Eye (tissue), 1 donor: ENCODE results near the gene PLA2G15.
"Not testable (repeated sequence)": the region's sequence is repeated elsewhere in the genome, so short reads cannot be mapped to it uniquely, and the experiment has no call there.

ENCODE experiments used
- DNase-seq: peaks from one replicate; pipeline ENCODE4 v3.0.0-alpha.2; 2015

The PLA2G15 gene

DNA sequence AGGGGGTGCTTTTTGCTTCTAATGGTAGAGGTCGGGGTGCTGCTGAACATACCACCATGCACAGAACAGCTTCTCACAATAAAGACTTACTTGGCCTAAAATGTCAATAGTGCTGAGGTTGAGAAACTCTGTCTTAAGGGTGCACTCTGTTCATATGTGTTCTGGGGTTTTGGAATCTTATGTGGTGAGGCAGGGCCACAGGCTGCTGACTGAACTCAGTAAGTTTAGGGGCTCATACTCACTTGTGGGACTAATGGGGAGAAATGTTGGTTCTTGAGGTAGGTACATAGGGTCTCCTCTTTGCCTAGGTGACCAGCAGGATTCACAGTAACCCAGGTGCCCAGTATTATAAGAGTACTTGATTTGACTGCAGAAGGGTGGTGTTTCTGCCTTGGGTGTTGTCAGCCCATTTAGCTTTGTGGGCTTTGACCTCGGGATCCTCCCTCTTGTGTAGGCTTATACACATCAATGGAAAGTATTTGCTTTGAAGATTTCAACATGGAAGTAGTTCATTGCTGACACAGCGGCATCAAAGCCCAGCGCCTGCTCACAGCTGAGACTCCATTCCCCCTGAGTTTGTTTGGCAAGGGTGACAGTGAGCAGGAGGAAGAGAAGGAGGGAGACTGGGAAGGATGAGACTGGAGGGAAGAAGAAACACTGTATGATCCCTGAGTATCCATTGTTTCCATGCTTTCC, 36.3 kb downstream of the PLA2G15 start:
- DNase-seq: no peak

DNA sequence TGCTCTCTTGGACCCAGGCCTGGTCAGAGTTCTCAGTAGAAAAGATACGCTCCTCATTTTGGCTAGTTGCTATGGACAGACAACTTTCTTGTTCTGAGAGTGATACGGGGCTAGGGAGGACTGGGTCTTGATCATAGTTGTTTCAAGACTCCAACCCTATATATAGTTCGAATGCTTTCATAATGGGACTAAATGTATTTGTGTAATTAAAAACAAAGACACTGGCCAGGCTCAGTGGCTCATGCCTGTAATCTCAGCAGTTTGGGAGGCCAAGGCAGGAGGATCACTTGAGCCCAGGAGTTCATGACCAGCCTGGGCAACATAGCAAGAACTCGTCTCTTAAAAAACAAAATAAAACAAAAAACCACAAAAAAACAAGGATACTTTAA, 36.9 kb downstream of the PLA2G15 start:
- no peak for DNase-seq

DNA sequence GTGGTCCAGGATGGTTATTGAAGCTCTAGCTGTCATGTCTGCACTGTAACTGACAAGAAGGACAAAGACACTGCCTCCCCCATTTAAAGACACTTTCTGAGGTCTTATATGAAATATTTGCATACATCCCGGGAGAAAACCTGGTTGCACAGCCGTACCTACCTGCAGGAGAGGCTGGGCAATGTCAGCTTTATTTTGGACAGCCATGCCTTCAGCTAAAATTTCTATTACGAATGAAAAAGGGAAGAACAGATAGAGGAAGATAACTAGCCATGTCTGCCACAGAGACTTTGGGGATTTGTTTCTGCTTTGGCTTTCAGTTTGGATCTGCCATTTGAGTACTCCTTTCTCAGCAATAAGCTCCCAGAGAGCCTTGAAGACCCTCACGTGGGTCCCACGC, 38.2 kb downstream of the PLA2G15 start:
- no peak for DNase-seq

DNA sequence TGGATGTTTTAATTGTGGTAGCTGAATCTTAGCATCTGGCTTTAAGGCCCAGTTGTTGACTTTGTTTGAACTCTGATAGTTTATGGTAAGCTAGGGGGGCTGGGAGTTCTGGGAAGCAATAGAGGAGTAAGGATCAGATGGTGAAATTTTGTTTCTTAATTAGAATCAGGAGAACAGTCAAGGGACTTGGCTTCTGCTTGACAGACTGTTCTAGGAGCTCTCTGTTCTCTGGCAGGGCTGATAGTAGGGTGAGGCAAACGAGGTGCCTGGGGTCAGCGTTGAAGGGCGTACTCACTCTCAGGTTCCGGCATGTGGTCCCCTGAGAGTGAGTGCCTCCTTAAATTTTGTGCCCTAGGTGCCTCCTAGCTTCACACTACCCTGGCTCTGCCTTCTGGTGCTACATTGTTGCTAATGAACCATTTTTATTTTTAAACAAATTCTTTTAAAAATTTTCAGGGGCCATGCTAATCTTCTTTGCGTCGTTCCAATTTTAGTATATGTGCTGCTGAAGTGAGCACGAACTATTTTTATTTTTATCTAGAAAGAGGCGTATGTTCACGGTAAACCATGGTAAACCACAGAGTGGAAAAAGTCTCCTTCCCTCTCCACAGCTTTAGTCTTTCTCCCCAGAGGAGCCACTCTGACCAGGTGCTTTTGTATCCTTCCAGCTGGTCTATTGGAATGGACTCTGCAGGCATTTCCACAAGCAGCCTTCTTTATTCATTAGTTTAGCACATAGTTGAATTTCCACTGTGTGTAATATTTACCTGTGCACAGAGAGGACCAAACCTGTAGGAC, 38.8 kb downstream of the PLA2G15 start:
- no peak for DNase-seq

DNA sequence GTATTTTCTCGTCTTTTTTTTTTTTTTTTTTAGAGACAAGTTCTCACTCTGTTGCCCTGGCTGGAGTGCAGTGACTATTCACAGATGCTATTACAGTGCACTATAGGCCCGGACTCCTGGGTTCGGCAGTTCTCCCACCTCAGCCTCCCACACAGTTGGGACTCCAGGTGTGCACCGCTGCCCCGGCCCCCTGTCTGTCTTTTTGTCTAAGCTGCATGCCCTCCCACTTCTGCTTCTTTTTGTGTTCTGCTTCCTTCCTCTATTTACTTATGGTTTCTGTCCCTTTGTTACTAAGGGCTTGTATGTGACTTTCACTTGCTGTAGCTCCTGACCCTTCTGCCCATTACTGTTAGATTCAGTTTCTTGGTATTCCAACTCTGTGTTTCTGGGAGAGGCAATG, 39.7 kb downstream of the PLA2G15 start:
- no peak for DNase-seq

DNA sequence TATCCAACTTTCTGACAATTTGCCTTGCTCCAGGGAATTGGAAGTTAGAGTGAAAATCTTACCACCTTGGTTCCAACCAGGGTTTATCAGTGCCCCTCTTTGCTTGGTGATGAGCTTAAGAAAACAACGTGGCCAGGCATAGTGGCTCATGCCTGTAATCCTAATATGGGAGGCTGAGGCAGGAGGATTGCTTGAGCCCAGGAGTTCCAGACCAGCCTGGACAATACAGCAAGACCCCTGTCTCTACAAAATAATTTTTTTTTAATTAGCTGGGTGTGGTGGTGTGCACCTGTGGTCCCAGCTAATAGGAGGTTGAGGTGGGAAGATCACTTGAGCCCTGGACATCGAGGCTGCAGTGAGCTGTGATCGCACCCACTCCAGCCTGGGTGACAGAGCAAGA, 40.5 kb downstream of the PLA2G15 start:
- no peak for DNase-seq

DNA sequence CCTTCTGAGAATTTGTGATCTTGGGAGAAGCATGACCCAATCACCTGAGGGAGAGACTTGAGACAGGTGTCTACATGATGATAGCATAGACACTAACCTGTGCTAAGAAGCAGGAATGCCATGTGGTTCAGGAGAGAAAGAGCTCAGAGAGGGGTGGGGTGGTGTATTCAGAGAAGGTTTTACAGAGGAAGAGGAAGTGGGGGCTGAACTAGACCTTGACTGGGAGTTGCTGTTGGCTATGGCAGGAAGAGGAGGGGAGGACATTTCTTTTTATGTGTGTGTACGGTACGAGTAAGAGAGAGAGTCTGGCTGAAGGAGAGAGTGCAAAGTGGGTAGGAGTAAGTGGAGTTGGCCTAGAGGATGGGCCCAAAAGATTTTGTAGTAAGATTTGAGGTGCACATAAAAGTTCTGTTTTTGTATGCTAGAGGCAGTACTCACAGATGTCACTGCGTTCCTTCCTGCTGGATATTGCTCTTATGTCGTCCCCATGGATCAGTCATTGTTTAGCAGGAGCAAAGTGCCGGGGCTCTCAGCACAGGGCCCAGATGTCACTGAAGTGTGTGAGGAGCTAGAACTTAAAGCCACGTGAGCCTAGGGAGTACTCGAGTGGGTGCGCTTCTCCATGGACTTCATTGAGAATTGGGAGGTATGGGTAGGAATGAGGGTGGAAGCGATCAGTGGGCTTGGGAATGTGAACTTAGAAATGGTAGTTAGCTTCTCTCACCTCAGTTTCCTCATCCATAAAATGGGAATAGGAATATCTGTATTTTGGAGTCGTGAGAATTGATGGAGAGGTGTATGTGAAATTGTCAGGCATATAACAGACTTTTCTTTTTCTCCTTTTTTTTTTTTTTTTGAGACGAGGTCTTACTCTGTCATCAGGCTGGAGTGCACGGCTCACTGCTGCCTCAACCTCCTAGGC, 41.2 kb downstream of the PLA2G15 start:
- no peak for DNase-seq

DNA sequence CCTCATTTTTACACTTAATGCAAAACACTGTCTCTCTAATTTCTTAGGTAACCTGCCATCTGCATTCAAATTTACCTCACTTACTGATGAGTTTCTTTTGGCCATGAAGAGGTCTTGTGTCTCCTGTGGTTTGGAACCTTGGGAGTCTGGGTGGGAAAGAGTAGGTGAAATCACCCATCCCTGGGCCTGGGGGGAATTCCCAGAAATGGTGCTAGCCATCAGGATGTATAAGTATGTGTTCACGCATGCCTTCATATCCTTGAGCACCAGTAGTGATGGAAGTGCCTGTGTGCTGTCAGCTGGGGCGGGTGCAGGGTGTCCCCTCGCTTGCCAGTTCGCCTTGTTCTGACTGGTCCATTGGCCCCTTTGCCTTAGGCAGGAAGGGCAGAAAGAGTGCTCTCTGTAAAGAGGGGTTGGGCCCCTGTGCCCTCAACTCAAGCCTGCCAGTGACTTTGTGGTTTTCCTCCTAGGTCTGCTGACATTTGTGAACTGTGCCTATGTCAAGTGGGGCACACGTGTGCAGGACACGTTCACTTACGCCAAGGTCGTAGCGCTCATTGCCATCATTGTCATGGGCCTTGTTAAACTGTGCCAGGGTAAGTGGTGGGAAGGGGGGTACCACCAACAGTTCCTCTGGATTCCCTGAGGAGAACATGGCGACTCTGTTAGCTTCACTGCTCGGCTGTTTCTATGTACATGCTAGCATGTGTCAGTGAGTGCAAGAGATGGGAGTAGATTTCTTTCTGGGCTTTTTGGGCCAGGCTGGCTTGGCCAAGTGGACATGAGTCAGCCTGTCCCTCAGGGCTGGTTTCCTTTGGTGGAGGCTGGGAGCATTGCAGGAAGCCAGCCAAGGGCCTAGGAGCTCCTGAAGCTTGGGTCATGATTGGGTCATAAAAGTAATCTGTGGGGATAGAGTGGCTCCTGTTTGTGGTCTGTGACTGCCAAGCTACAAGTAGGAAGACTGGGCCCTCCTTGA, 42.4 kb downstream of the PLA2G15 start:
- no peak for DNase-seq

DNA sequence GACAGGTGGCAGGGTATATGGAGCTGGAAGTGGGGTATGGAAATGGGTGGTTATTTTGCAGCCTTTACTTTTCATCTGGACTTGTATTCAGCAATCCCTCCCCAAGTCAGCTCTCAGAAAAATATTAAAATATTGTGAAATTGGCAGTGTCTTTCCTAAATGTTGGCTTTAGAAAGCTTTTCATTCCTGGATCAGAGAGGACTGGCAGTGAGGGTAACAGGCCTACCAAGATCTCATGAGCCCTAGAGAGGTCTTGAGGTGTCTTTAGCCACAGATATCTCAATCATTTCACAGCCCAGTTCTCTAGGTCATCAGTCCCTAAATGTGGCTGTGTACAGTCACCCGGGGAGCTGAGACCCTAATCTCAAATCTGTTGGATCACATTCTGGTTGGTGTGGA, 43.1 kb downstream of the PLA2G15 start:
- no peak for DNase-seq

DNA sequence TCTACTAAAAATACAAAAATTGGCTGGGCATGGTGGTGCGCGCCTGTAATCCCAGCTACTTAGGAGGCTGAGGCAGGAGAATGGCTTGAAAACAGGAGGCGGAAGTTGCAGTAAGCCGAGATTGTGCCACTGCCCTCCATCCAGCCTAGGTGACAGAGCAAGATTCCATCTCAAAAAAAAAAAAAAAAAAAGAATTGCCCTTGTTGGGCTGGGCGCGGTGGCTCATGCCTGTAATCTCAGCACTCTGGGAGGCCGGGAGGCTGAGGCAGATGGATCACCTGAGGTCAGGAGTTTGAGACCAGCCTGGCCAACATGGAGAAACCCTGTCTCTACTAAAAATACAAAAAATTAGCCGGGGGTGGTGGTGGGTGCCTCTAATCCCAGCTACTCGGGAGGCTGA, 43.6 kb downstream of the PLA2G15 start:
- not testable (repeated sequence) for DNase-seq

DNA sequence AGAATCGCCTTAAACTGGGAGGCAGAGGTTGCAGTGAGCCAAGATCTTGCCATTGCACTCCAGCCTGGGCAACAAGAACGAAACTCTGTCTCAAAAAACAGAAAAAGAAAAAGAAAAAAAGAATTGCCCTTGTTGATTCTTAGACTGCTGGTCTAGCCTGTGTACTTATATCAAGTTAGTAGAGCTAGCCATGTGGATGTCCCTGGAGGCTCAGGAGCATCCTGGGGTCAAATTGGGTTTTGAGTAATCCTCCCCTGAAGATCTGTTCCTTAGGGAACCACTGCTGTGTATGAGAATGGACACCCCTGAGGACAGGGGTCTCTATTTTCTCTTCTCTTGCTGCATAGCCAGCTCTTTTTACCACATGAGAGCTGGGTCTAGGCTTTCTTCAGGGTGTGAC, 44.0 kb downstream of the PLA2G15 start:
- DNase-seq: no peak

DNA sequence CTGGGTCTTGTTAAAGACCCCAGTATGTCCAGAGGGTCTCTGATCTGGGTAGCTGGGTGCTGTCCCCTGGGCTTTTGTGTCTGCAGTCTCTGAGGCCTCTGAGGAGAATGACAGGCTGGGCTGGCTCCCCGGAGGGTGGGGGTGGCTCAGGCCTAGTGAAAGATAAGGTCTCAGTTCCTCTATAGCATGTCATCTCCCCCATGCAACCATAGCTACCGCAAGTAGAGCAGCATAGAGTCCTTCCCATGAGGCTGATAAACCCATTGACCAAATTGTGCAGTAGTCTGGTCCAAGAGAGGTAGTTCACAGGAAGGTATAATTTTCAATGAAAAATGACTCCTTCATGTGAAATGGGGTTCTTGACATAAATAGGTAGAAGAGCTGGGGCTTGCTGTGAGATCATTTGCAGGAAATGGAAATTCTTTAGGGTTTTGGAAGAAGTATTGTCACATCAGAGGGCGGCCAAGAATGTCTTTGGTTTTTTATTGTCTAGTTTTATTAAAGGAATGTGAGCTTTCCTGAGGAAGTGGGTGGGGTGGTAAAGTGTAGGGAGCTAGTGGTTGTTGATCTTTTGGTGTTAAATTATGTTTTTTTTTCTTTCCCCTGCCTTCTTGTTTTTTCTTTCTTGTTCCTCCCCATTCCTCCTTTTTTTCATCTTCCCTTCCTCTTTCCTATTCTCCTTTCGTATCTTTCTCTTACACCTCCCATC, 44.6 kb downstream of the PLA2G15 start:
- DNase-seq: no peak

DNA sequence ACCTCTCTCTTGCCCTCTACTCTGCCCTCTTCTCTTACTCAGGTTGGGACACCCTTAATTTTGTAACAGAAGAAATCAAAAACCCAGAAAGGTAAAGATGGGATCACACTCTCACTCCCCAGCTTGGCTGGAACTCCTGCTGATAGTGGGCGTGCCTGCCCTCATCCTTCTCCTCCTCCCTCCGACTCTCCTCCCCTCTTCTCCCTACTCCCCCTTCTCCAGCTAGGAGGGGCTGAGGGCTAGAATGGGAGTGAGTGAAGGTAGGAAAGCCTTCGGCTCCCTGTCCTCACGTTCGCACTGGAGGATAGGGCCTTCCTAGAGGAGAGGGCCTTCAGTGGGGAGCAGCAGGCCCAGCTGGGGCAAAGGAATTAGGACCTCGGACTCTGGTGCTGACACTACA, 45.3 kb downstream of the PLA2G15 start:
- DNase-seq: no peak

DNA sequence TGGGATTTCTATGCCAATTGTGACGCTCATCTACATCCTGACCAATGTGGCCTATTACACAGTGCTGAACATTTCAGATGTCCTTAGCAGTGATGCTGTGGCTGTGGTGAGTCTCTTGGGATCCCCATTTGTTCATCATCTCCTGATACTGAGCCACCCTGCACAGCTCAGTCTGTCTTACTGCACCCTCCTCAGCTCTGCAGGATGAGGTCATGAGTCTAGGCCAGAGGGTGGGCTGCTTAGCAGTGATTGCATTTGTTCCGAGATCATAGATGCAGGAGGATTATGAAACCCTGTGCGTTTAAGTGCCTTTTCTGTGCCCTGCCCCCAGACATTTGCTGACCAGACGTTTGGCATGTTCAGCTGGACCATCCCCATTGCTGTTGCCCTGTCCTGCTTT, 46.1 kb downstream of the PLA2G15 start:
- no peak for DNase-seq

DNA sequence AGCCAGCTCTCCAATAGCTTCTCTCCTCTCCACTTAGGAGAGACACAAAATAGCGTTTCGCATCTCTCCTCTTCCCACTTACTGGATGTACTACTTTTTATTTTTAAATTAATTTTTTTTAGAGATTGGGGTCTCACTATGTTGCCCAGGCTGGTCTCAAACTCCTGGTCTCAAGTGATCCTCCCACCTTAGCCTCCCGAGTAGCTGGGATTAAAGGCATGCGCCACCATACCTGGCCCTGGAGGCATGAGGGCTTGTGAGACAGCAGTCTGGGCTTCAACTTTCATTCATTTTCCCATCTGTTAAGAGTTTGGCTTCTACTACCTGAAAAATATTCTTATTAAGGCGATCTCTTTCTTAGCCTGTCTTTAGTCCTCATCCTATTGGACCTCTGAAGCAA, 47.3 kb downstream of the PLA2G15 start:
- DNase-seq: no peak

DNA sequence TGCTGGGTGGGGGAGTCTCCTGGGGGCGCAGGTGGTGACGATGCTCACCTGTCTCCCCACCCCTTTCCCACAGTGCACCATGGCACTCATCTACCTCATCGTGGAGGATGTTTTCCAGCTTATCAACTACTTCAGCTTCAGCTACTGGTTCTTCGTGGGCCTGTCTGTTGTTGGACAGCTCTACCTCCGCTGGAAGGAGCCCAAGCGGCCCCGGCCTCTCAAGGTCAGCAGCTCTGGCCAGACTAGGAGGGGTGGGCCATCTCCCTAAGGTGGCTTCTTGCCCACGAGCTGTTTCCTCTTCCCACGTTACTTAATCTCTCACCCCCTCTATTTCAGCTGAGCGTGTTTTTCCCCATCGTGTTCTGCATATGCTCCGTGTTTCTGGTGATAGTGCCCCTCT, 51.1 kb downstream of the PLA2G15 start:
- no peak for DNase-seq

DNA sequence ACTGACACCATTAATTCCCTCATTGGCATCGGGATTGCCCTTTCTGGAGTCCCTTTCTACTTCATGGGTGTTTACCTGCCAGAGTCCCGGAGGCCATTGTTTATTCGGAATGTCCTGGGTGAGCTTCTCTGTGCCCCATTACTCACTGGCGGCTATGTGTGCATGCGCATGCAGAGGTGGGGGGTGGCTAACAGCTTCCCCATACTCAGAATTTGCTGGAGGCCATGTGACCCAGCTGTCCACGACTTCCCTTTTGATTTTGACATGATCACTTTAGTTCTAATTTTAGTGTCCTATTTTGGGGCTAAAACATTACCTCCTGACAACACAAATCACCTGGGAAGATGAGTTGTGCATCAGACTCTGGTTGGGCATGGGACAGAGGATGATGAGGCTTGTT, 51.5 kb downstream of the PLA2G15 start:
- no peak for DNase-seq

DNA sequence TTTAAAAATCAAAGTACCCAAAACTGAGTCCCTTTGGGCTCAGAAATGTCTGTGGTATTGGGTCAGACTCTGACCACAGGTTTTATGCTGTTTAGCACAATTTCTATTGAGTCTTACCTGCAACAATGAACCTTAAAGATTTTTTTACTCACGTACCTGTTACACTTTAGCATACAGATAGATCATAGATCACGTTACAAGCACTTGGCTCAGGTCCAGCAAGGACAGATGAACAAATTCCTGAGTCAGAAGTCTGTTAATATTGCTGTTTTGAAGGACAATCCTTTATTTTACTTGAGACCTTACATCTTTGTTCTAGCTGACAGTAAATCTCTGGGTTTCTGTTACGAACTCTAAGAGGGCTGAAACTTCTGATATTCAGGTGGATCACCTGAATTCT, 52.7 kb downstream of the PLA2G15 start:
- DNase-seq: no peak

DNA sequence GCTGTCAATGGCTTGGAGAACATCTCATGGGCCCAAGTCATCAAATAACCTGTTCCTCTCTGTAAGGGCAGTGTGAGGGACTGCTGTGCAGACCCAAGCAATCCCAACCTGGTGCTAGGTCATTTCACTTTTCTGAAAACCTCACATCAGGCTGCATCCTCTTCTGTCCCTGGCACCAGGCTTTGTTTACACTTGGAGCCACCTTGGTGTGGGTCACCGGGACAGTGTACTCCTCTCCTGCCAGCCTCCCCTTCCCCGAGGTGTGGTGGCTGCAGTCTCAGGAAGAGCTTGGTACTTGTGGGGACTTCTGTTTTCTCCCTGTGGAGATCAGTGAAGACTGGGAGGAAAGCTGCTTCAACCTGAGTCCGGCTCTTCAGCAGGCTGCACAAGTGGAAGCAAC, 53.1 kb downstream of the PLA2G15 start:
- no peak for DNase-seq

DNA sequence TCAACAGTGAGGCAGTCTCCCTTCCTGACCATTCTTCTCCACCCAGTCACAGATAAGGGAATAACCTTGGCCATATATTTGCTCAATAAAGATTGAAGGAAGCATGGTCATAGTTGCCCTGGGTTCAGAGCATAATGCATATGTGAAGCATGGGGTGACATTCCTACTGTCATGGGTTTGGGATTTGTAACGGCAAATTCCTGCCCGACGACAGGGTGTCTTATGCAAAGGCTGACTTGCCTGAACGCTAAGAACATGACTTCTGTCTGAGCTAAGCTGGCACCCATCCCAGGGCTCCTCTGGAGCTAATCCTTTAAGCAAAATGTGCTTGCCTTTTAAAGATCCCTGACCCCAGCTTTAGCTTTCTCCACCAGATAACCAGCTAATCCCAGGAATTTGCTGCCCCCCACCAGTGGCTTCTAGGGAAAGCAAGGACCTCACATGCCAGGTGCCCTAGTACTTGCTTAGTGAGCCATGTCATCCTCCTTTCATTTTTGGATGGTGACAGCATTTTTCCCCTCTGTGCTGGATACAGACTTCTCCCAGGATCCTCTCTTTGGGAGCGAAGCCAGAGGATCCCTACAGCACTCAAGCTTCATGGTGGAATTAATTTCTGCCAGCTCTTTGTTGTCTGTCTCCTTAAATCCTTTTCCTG, 53.9 kb downstream of the PLA2G15 start:
- DNase-seq: peak; percentile 65
